ENCODE measurements around the gene PRKAB2.

Gene PRKAB2

DNA sequence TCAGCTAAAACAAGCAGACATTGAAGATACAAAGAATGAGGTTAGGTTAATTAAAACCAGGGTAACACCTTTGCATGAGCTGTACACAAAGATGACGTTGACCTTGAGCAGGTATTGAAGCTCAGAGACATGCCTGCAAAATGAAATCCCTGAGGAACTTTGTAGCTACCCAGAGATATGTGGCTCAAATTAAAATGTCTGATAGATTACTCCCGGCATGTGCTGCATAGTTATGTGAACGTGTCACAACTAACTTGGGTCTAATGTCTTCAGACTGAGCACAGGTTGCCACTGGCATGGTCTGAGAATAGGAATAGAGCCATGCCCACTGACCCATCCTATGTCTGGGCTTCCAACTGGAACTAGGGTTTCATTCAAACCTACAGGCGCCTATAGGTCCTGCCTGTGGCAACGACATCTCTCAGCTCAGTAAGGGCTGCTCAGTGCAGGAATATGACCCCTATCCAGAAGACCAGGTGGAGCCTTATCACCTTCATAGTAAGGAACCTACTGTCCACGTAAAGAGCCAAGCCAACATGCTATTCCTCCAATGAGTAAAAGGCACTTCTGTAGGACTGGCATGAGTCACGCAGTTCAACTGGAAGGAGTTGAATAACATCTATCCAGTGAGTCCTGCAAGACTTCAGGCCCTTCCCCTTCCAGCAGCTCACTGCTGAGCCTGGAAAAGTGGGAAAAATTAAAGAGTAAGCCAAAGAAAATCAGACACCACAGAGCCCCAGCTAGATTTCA is 60.7 kb downstream of the PRKAB2 start:
- Histone ChIP-seq H3K4me3 (ENCODE audit: low read depth in 1 of 2, low read length in 2 of 2) (no peak overlapping the region), H3K4me2 (ENCODE audit: insufficient read depth, low read length) (no peak overlapping the region), H3K9me3 (ENCODE audit: insufficient read depth, low read length, severe bottlenecking) (no peaks in the 10 kb centered on the region), H3K27me3 (ENCODE audit: insufficient read depth, low read length, poor library complexity) (no peaks in the 10 kb centered on the region), H3K79me2 (ENCODE audit: insufficient read depth, low read length) (no peaks in the 10 kb centered on the region), H3K4me1 (ENCODE audit: insufficient read depth, low read length) (no peaks in the 10 kb centered on the region), H4K20me1 (ENCODE audit: insufficient read depth, low read length) (no peaks in the 10 kb centered on the region), H3K27ac (ENCODE audit: low read length) (no peak overlapping the region), H2AFZ (ENCODE audit: low read depth, low read length) (no peak overlapping the region), H3K9ac (ENCODE audit: low read depth, low read length) (no peak overlapping the region), H3K36me3 (ENCODE audit: insufficient read depth, low read length) (no peaks in the 10 kb centered on the region)
- no peak for TF ChIP-seq EZH2 (IDR thresholded peaks at IDR 0.05; ENCODE audit: borderline replicate concordance, low read depth, low read length, severe bottlenecking)
- TF ChIP-seq, protein P1, sequence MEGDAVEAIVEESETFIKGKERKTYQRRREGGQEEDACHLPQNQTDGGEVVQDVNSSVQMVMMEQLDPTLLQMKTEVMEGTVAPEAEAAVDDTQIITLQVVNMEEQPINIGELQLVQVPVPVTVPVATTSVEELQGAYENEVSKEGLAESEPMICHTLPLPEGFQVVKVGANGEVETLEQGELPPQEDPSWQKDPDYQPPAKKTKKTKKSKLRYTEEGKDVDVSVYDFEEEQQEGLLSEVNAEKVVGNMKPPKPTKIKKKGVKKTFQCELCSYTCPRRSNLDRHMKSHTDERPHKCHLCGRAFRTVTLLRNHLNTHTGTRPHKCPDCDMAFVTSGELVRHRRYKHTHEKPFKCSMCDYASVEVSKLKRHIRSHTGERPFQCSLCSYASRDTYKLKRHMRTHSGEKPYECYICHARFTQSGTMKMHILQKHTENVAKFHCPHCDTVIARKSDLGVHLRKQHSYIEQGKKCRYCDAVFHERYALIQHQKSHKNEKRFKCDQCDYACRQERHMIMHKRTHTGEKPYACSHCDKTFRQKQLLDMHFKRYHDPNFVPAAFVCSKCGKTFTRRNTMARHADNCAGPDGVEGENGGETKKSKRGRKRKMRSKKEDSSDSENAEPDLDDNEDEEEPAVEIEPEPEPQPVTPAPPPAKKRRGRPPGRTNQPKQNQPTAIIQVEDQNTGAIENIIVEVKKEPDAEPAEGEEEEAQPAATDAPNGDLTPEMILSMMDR (IDR thresholded peaks at IDR 0.05; ENCODE audit: borderline replicate concordance, extremely low read depth, low read length, poor library complexity, severe bottlenecking) = no peak
- ATAC-seq (ENCODE audit: insufficient read depth, low read depth) (no peak), DNase-seq (no peak)

DNA sequence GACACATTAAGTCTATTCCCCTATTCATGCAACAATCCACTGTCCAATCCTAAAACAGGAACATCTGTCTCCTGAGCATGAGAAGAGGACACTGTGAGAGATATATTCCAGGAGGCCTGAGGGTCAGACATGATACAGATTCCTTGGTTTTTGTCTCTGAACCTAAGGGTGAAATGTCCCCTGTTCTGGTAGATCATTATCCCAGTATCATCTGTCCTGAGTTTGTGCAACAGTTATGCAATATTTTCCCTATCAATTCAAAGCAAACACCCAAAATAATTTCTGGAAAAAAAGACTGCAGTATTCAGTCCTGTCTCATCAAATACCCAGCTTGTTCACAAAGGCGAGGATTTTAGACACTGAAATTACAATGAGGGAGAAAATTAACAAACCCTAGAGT is 61.4 kb downstream of the PRKAB2 start:
- Histone ChIP-seq H3K27me3 (ENCODE audit: insufficient read depth, low read length, poor library complexity) (no peaks in the 10 kb centered on the region), H3K9me3 (ENCODE audit: insufficient read depth, low read length, severe bottlenecking) (no peaks in the 10 kb centered on the region), H3K9ac (ENCODE audit: low read depth, low read length) (no peak overlapping the region), H3K4me2 (ENCODE audit: insufficient read depth, low read length) (no peak overlapping the region), H2AFZ (ENCODE audit: low read depth, low read length) (no peak overlapping the region), H3K4me1 (ENCODE audit: insufficient read depth, low read length) (no peaks in the 10 kb centered on the region), H3K79me2 (ENCODE audit: insufficient read depth, low read length) (no peaks in the 10 kb centered on the region), H3K27ac (ENCODE audit: low read length) (no peak overlapping the region), H4K20me1 (ENCODE audit: insufficient read depth, low read length) (no peaks in the 10 kb centered on the region), H3K4me3 (ENCODE audit: low read depth in 1 of 2, low read length in 2 of 2) (no peak overlapping the region), H3K36me3 (ENCODE audit: insufficient read depth, low read length) (no peaks in the 10 kb centered on the region)
- TF ChIP-seq, protein P1 (IDR thresholded peaks at IDR 0.05; ENCODE audit: borderline replicate concordance, extremely low read depth, low read length, poor library complexity, severe bottlenecking) = no peak
- no peak for TF ChIP-seq EZH2 (IDR thresholded peaks at IDR 0.05; ENCODE audit: borderline replicate concordance, low read depth, low read length, severe bottlenecking)
- ATAC-seq (ENCODE audit: insufficient read depth, low read depth) (no peak), DNase-seq (no peak)

DNA sequence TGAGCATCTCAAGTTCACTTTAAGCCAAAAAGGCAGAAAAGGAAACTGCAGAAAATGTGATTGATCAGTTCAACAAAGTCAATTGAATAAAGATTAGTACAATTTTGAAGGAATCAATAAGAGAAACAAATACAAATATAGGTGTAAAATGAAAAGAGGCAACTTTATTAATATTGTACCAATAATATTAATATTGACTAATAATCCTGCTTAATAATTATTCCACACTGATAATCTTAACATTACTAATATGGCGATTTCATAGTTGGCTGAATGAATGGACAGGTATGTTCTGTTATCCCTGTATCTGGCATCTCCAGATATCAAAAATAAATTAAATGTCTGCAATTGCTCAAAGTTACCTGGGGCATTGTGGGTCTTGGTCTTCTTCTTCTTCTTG is 61.8 kb downstream of the PRKAB2 start:
- ATAC-seq (ENCODE audit: insufficient read depth, low read depth) (no peak), DNase-seq (no peak)
- H3K9ac ChIP-seq (ENCODE audit: low read depth, low read length) = no peak overlapping the region
- no peaks in the 10 kb centered on the region for H3K36me3 ChIP-seq (ENCODE audit: insufficient read depth, low read length)
- no peaks in the 10 kb centered on the region for H3K27me3 ChIP-seq (ENCODE audit: insufficient read depth, low read length, poor library complexity)
- no peak overlapping the region for H3K4me2 ChIP-seq (ENCODE audit: insufficient read depth, low read length)
- no peak overlapping the region for H2AFZ ChIP-seq (ENCODE audit: low read depth, low read length)
- TF ChIP-seq EZH2 (IDR thresholded peaks at IDR 0.05; ENCODE audit: borderline replicate concordance, low read depth, low read length, severe bottlenecking) = no peak
- TF ChIP-seq, protein P1 (IDR thresholded peaks at IDR 0.05; ENCODE audit: borderline replicate concordance, extremely low read depth, low read length, poor library complexity, severe bottlenecking) = no peak
- H3K4me3 ChIP-seq (ENCODE audit: low read depth in 1 of 2, low read length in 2 of 2) = no peak overlapping the region
- no peaks in the 10 kb centered on the region for H3K4me1 ChIP-seq (ENCODE audit: insufficient read depth, low read length)
- H3K9me3 ChIP-seq (ENCODE audit: insufficient read depth, low read length, severe bottlenecking) = no peaks in the 10 kb centered on the region
- H4K20me1 ChIP-seq (ENCODE audit: insufficient read depth, low read length) = no peaks in the 10 kb centered on the region
- no peaks in the 10 kb centered on the region for H3K79me2 ChIP-seq (ENCODE audit: insufficient read depth, low read length)
- no peak overlapping the region for H3K27ac ChIP-seq (ENCODE audit: low read length)
